Activated naive CD4-positive, alpha-beta T cell treated with anti-CD3 and anti-CD28 coated beads, Interleukin-2, amount 50 U/mL, for 72 hours (primary cell): ENCODE results near the gene RIMS3. TPM values are rescaled to one million over a fixed set of nuclear protein-coding genes. Genes with fewer than 3 reads are reported as not detected.

Experiments used
- ATAC-seq, 2 donors: fragments of 150-1000 bp; cut with Tn5 transposase; 2 replicates each; pipeline ENCODE4 v1.10.0; 2021; ENCODE audit warnings: mild to moderate bottlenecking in 2 of 2, moderate library complexity in 2 of 2
- DNase-seq, 2 donors: peaks; one replicate each; pipeline ENCODE4 v3.0.0; 2021 to 2022; ENCODE audit warnings: low spot score in 2 of 2
- H3K27ac Mint-ChIP-seq, 2 donors: one replicate each; pipeline ENCODE4 v1.8.0; 2022; ENCODE audit warnings: mild to moderate bottlenecking in 2 of 2, mixed read lengths in 2 of 2
- H3K36me3 Mint-ChIP-seq, 2 donors: one replicate each; pipeline ENCODE4 v1.8.0; 2022; ENCODE audit warnings: mixed read lengths in 2 of 2
- H3K9me3 Mint-ChIP-seq, 2 donors: one replicate each; pipeline ENCODE4 v1.8.0; 2022; ENCODE audit warnings: mixed read lengths in 2 of 2
- total RNA-seq, 2 donors: library from RNA; stranded (reverse); gene quantifications; one replicate each; pipeline ENCODE4 v1.2.3, GENCODE V29; 2022

RIMS3 gene
- total RNA-seq, 2 donors from 2014 or later: 6.9 to 8.3 TPM

GRCh38 chr1:40664791-40665190 lies 691 bp downstream of the RIMS3 start:
- Mint-ChIP-seq H3K27ac (peak overlapping the region in 1 of 2 donors; percentile 55), H3K9me3 (no peaks in the 10 kb centered on the region), H3K36me3 (no peaks in the 10 kb centered on the region)
- no peak for ATAC-seq
- DNase-seq: no peak

GRCh38 chr1:40664167-40664537 lies 1.3 kb downstream of the RIMS3 start:
- H3K27ac Mint-ChIP-seq: no peak overlapping the region
- H3K9me3 Mint-ChIP-seq: no peaks in the 10 kb centered on the region

GRCh38 chr1:40663324-40664166 lies 1.9 kb downstream of the RIMS3 start:
- no peaks in the 10 kb centered on the region for H3K36me3 Mint-ChIP-seq
- no peak for DNase-seq
- H3K9me3 Mint-ChIP-seq: no peaks in the 10 kb centered on the region
- no peak for ATAC-seq
- H3K27ac Mint-ChIP-seq: peak overlapping the region in 1 of 2 donors; percentile 31

More at GRCh38 chr1:40664167-40664537, 1.3 kb downstream of the RIMS3 start:
- no peak for DNase-seq
- ATAC-seq: no peak
- H3K36me3 Mint-ChIP-seq: no peaks in the 10 kb centered on the region

- peak in 1 of 2 donors; percentile 31 for DNase-seq
Observed at GRCh38 chr1:40662864-40663263, 2.6 kb downstream of the RIMS3 start.

GRCh38 chr1:40662151-40662550 lies 3.3 kb downstream of the RIMS3 start:
- H3K9me3 Mint-ChIP-seq: no peaks in the 10 kb centered on the region
- ATAC-seq (no peak), DNase-seq (no peak)
- H3K36me3 Mint-ChIP-seq: no peaks in the 10 kb centered on the region
- peak overlapping the region in 1 of 2 donors; percentile 28 for H3K27ac Mint-ChIP-seq

More at GRCh38 chr1:40662864-40663263, 2.6 kb downstream of the RIMS3 start:
- H3K9me3 Mint-ChIP-seq: no peaks in the 10 kb centered on the region
- H3K27ac Mint-ChIP-seq: peak overlapping the region in 1 of 2 donors; percentile 31
- H3K36me3 Mint-ChIP-seq: no peaks in the 10 kb centered on the region
- peak; percentile 59 to 73 for ATAC-seq

GRCh38 chr1:40661678-40662077 lies 3.8 kb downstream of the RIMS3 start:
- Mint-ChIP-seq H3K36me3 (no peaks in the 10 kb centered on the region), H3K9me3 (no peaks in the 10 kb centered on the region), H3K27ac (peak overlapping the region in 1 of 2 donors; percentile 28)
- ATAC-seq (no peak), DNase-seq (no peak)

- no peaks in the 10 kb centered on the region for H3K9me3 Mint-ChIP-seq
- DNase-seq: no peak
- no peaks in the 10 kb centered on the region for H3K36me3 Mint-ChIP-seq
- H3K27ac Mint-ChIP-seq: no peak overlapping the region
- no peak for ATAC-seq
Observed at GRCh38 chr1:40659649-40659947, 5.9 kb downstream of the RIMS3 start.

- no peak overlapping the region for H3K27ac Mint-ChIP-seq
- ATAC-seq: no peak
- H3K36me3 Mint-ChIP-seq: no peaks in the 10 kb centered on the region
- no peaks in the 10 kb centered on the region for H3K9me3 Mint-ChIP-seq
- DNase-seq: no peak
Observed at GRCh38 chr1:40658751-40659648, 6.5 kb downstream of the RIMS3 start.

GRCh38 chr1:40657046-40657445 lies 8.4 kb downstream of the RIMS3 start:
- Mint-ChIP-seq H3K27ac (no peak overlapping the region), H3K36me3 (no peaks in the 10 kb centered on the region), H3K9me3 (no peaks in the 10 kb centered on the region)
- ATAC-seq: no peak
- no peak for DNase-seq

- DNase-seq: no peak
- no peak overlapping the region for H3K27ac Mint-ChIP-seq
Observed at GRCh38 chr1:40653851-40654537, 11.5 kb downstream of the RIMS3 start.

GRCh38 chr1:40652979-40653378 lies 12.5 kb downstream of the RIMS3 start:
- ATAC-seq (no peak), DNase-seq (no peak)
- Mint-ChIP-seq H3K36me3 (no peaks in the 10 kb centered on the region), H3K9me3 (no peaks in the 10 kb centered on the region), H3K27ac (no peak overlapping the region)

More at GRCh38 chr1:40653851-40654537, 11.5 kb downstream of the RIMS3 start:
- Mint-ChIP-seq H3K9me3 (no peaks in the 10 kb centered on the region), H3K36me3 (no peaks in the 10 kb centered on the region)
- ATAC-seq: no peak

- Mint-ChIP-seq H3K9me3 (no peaks in the 10 kb centered on the region), H3K27ac (no peak overlapping the region), H3K36me3 (no peaks in the 10 kb centered on the region)
- DNase-seq: no peak
- ATAC-seq: no peak
Observed at GRCh38 chr1:40652468-40652867, 13.0 kb downstream of the RIMS3 start.

GRCh38 chr1:40651138-40651857 lies 14.2 kb downstream of the RIMS3 start:
- ATAC-seq (no peak), DNase-seq (no peak)
- Mint-ChIP-seq H3K36me3 (no peaks in the 10 kb centered on the region), H3K27ac (no peak overlapping the region), H3K9me3 (no peaks in the 10 kb centered on the region)

- ATAC-seq: peak; percentile 61 to 63
- H3K27ac Mint-ChIP-seq: no peak overlapping the region
- DNase-seq: no peak
- H3K36me3 Mint-ChIP-seq: no peaks in the 10 kb centered on the region
- H3K9me3 Mint-ChIP-seq: no peaks in the 10 kb centered on the region
Observed at GRCh38 chr1:40650075-40650474, 15.4 kb downstream of the RIMS3 start.

- no peak for ATAC-seq
- H3K36me3 Mint-ChIP-seq: no peaks in the 10 kb centered on the region
- H3K9me3 Mint-ChIP-seq: no peaks in the 10 kb centered on the region
- no peak for DNase-seq
- no peak overlapping the region for H3K27ac Mint-ChIP-seq
Observed at GRCh38 chr1:40649592-40649930, 15.9 kb downstream of the RIMS3 start.

GRCh38 chr1:40648928-40649591 lies 16.4 kb downstream of the RIMS3 start:
- H3K36me3 Mint-ChIP-seq: no peaks in the 10 kb centered on the region
- no peak overlapping the region for H3K27ac Mint-ChIP-seq
- ATAC-seq: no peak
- DNase-seq: no peak
- no peaks in the 10 kb centered on the region for H3K9me3 Mint-ChIP-seq
